GM12878 (cell line): Measurements from ENCODE around the gene LMLN. TPM values are rescaled to one million over a fixed set of nuclear protein-coding genes. Genes with fewer than 3 reads are reported as not detected.

Experiments
- BACH1 ChIP-seq: fragments of 450-650 bp; IDR thresholded peaks from 2 replicates; pipeline ENCODE4 v1.6.1; 2017; ENCODE audit warnings: mild to moderate bottlenecking, borderline replicate concordance
- BCL11A ChIP-seq: IDR thresholded peaks from 2 replicates; pipeline ENCODE4 v1.6.1; 2011; ENCODE audit warnings: low read depth, low read length
- BCL3 ChIP-seq: IDR thresholded peaks from 2 replicates; pipeline ENCODE4 v1.6.1; 2011; ENCODE audit warnings: borderline replicate concordance, low read depth, mild to moderate bottlenecking, moderate library complexity, low read length; ENCODE audit not compliant: insufficient read depth, poor library complexity, severe bottlenecking
- BMI1 ChIP-seq: fragments of 450-650 bp; IDR thresholded peaks from 2 replicates; pipeline ENCODE4 v1.6.1; 2016; ENCODE audit warnings: mild to moderate bottlenecking, moderate library complexity, borderline replicate concordance
- CBX3 ChIP-seq: fragments of 200-600 bp; sonication (generic); IDR thresholded peaks from 2 replicates; pipeline ENCODE4 v1.6.1; 2016; ENCODE audit warnings: low read depth, borderline replicate concordance
- CHD2 ChIP-seq: IDR thresholded peaks from 2 replicates; pipeline ENCODE4 v1.6.1; 2011; ENCODE audit warnings: low read depth, low read length, improper control_type of control experiment, borderline replicate concordance
- EZH2 ChIP-seq: IDR thresholded peaks from 2 replicates; pipeline ENCODE4 v1.6.1; 2012; ENCODE audit warnings: low read depth, mild to moderate bottlenecking, control low read depth, inconsistent platforms, low read length, borderline replicate concordance; ENCODE audit not compliant: control insufficient read depth
- HCFC1 ChIP-seq: fragments of 150-350 bp; IDR thresholded peaks from 2 replicates; pipeline ENCODE4 v1.6.1; 2014; ENCODE audit warnings: low read length
- HDAC6 ChIP-seq: fragments of 200-600 bp; sonication (generic); IDR thresholded peaks from one replicate; pipeline ENCODE4 v1.8.0; 2017; ENCODE audit warnings: antibody characterized with exemption; ENCODE audit not compliant: unreplicated experiment
- LARP7 ChIP-seq: fragments of 450-650 bp; IDR thresholded peaks from 2 replicates; pipeline ENCODE4 v1.6.1; 2017; ENCODE audit warnings: mild to moderate bottlenecking
- MXI1 ChIP-seq: fragments of 150-350 bp; IDR thresholded peaks from 2 replicates; pipeline ENCODE4 v1.6.1; 2011; ENCODE audit warnings: low read depth, mild to moderate bottlenecking, inconsistent platforms, low read length, improper control_type of control experiment
- NFYA ChIP-seq: IDR thresholded peaks from 2 replicates; pipeline ENCODE4 v1.6.1; 2011; ENCODE audit warnings: low read depth, mild to moderate bottlenecking, low read length, improper control_type of control experiment, borderline replicate concordance
- NFYB ChIP-seq: IDR thresholded peaks from 2 replicates; pipeline ENCODE4 v1.6.1; 2011; ENCODE audit warnings: low read depth, mild to moderate bottlenecking, low read length, improper control_type of control experiment, moderate library complexity; ENCODE audit not compliant: insufficient read depth
- NKRF ChIP-seq: fragments of 450-650 bp; conservative IDR thresholded peaks from 2 replicates; pipeline ENCODE4 v1.6.1; 2017; ENCODE audit warnings: mild to moderate bottlenecking, moderate library complexity
- PAX5 ChIP-seq: IDR thresholded peaks from 2 replicates; pipeline ENCODE4 v1.6.1; 2011; ENCODE audit warnings: low read depth, low read length, borderline replicate concordance
- RELA ChIP-seq: fragments of 450-650 bp; IDR thresholded peaks from 2 replicates; pipeline ENCODE4 v1.8.0; 2014; ENCODE audit warnings: borderline replicate concordance; ENCODE audit not compliant: partially characterized antibody
- SMAD5 ChIP-seq: IDR thresholded peaks from 2 replicates; pipeline ENCODE4 v1.6.1; 2016; ENCODE audit warnings: antibody characterized with exemption, low read depth
- SREBF2 ChIP-seq: IDR thresholded peaks from 2 replicates; pipeline ENCODE4 v1.6.1; 2012; ENCODE audit warnings: mild to moderate bottlenecking, low read length
- SUZ12 ChIP-seq: fragments of 200-600 bp; sonication (generic); IDR thresholded peaks from one replicate; pipeline ENCODE4 v1.6.1; 2018; ENCODE audit warnings: antibody characterized with exemption, mild to moderate bottlenecking; ENCODE audit not compliant: unreplicated experiment
- TARDBP ChIP-seq: IDR thresholded peaks from 2 replicates; pipeline ENCODE4 v1.6.1; 2016; ENCODE audit warnings: borderline replicate concordance
- ZBTB11 ChIP-seq: fragments of 450-650 bp; formaldehyde crosslinking; IDR thresholded peaks from 2 replicates; pipeline ENCODE4 v1.5.0; 2022; ENCODE audit warnings: mild to moderate bottlenecking, missing genetic modification characterization
- ZNF622 ChIP-seq: fragments of 450-650 bp; IDR thresholded peaks from 2 replicates; pipeline ENCODE4 v1.6.1; 2017; ENCODE audit warnings: mild to moderate bottlenecking, inconsistent platforms
- polyA plus RNA-seq, 11 experiments: library from polyadenylated mRNA; depleted of rRNA in 4 of 11; unstranded in 6 of 11; stranded (reverse) in 5 of 11; fragments of >200 nt; fragmentation: Nextera tagmentation in 4 of 11; fragmentation: Illumina TruSeq in 1 of 11; extraction: Ambion mirVana in 4 of 11; extraction: Trizol in 1 of 11; gene quantifications; 1 replicate in 1 of 11; 2 replicates in 10 of 11; pipeline versions ENCODE4 v1.2.1 to v1.2.3, GENCODE V29; 2011 to 2016; ENCODE audit warnings: inconsistent platforms in 2 of 11, missing spikeins in 2 of 11, low read depth in 1 of 11
- total RNA-seq, 4 experiments: library from RNA; depleted of rRNA in 3 of 4; stranded (reverse); fragments of >200 nt in 3 of 4; fragmentation: Illumina TruSeq in 1 of 4; extraction: Trizol in 1 of 4; gene quantifications; 2 replicates each; pipeline versions ENCODE4 v1.2.1 to v1.2.3, GENCODE V29; 2013 to 2021

Gene LMLN
- total and polyA plus RNA-seq, 10 of the 15 experiments (the other 5 are each of a cell fraction or from before 2014, with no cell fraction given) = 0.02 to 1.7 (median 0.81) TPM

- no peak; the same call in 1 of the 2 replicates for TF ChIP-seq BACH1
- 0 out of 2 replicates have a peak, but pooled peaks have one; percentile 50 for TF ChIP-seq PAX5
- TF ChIP-seq HDAC6 = no peak
- TF ChIP-seq MXI1 = peak; percentile 97
- TF ChIP-seq EZH2 = no peak
- peak; percentile 66 for TF ChIP-seq HCFC1
- TF ChIP-seq SMAD5 = peak; percentile 98
- peak; percentile 69 for TF ChIP-seq RELA
- no peak; the same call in 1 of the 2 replicates for TF ChIP-seq BCL11A
- TF ChIP-seq CHD2 = peak; percentile 33; the same call in 1 of the 2 replicates
- TF ChIP-seq NFYB = no peak
- TF ChIP-seq CBX3 = no peak
- TF ChIP-seq BMI1 = peak; percentile 100
- no peak for TF ChIP-seq ZBTB11 (CRISPR knock-in tag)
- TF ChIP-seq SREBF2 = peak; percentile 12; the same call in 1 of the 2 replicates
- no peak for TF ChIP-seq ZNF622
- peak; percentile 35; the same call in 1 of the 2 replicates for TF ChIP-seq TARDBP
- no peak for TF ChIP-seq NFYA
- no peak for TF ChIP-seq SUZ12
- TF ChIP-seq LARP7 = peak; percentile 82
- TF ChIP-seq BCL3 = no peak
- peak; percentile 84 for TF ChIP-seq NKRF
These were observed 10.0 kb upstream of the LMLN start, which contains the start of gene RPL35A (continued) for GRCh38 chr3:197949778-197950676.
